Femur (tissue), 1 donor: ENCODE data around the gene RRP9.
A peak's percentile ranks its signal among the peaks of the same experiment; 100 is the strongest.

Source experiments
- DNase-seq: peaks from one replicate; pipeline ENCODE4 v3.0.0-alpha.2; 2017

The RRP9 gene

GRCh38 chr3:51970606-51971300, 29.0 kb upstream of the RRP9 start:
- no peak for DNase-seq

- no peak for DNase-seq
These were observed 28.1 kb upstream of the RRP9 start for GRCh38 chr3:51969841-51970240.

DNA sequence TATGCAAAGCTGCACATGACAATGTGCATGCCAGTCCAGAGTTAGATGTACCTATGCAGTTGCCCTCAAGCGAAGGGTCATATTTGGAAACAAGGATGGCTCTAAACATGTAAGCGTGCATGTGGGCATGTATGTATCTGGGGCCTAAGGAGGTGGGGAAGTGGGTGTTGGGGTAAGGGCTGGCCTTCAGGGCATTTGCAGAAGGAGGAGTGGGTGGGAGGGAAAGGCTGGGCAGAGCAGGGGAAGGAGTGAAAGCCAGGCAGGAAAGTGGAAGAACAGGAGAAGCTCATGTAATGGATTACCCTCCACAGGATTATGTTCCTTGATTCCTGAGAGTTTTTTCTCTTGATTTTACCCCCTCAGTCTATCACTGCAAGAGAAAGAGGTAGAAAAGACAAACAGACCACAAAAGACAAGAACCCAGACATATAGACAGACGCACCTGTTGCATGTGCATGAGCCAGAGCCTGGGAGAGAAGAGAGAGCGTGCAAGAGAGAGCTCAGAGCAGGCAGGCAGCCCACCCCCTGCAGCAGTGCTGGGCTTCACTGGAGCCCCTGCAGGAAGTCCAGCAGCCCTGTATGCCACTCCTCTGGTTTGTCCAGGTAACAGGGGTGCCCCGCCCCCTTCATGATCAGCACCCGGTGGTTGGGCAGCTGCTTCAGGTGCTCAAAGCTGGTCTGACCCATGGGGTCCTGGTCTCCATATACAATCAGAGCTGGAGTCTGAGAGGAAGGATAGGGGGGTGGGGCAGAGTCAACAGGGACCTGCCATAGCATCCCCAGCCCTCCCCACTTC, 27.4 kb upstream of the RRP9 start:
- no peak for DNase-seq

- peak; percentile 58 for DNase-seq
These were observed 26.6 kb upstream of the RRP9 start for GRCh38 chr3:51968170-51968775.

GRCh38 chr3:51967384-51968169, 25.9 kb upstream of the RRP9 start, which contains the start of gene PCBP4:
TSS of gene PCBP4 (minus strand) at chr3:51967454. CDS start at chr3:51961240, 6,214 bp downstream.
- peak; percentile 82 for DNase-seq

DNA sequence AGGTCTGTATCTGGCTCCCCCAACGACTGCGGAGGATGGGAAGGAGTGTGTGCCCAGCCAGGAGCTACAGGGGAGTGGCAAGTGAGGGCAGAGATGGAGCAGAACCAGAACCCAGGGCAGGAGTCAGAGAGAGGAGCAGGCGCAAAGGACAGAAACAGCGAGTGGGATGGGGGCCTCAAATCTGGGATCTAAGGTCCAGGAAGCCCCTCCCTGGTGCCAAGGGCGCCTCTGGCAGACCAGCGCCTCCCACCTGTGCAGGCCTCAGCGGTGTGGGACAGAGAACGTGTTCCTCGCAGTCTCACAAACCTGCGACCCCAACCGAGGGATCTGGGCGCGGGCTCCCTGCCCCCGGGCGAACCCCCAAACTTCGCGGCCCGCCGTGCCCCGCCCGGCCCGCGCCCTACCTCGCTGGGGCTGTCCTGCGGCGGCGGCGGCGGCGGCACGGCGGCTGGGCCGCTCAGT, 25.2 kb upstream of the RRP9 start:
- no peak for DNase-seq

DNA sequence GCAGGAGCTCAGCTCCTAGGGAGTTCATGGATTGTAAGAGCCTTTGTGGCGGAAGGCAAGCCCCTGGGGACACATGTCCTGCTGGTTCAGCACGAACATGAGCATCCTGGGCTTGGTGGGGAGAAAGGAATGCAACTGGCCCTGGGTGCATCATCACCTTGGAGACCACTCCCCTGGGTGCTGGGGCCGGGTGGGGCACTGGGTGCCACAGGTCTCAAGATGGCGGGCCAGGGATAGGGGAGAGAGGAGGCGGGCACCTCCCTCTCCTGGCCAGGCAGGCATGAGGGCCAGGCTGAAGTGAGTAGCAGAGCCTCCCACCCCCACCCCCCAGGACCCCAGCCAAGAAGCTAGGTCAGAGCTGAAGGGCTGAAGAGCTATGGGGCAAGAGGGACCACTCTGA, 24.8 kb upstream of the RRP9 start:
- DNase-seq, result no peak

GRCh38 chr3:51966016-51966415, 24.3 kb upstream of the RRP9 start:
- DNase-seq, result no peak

DNA sequence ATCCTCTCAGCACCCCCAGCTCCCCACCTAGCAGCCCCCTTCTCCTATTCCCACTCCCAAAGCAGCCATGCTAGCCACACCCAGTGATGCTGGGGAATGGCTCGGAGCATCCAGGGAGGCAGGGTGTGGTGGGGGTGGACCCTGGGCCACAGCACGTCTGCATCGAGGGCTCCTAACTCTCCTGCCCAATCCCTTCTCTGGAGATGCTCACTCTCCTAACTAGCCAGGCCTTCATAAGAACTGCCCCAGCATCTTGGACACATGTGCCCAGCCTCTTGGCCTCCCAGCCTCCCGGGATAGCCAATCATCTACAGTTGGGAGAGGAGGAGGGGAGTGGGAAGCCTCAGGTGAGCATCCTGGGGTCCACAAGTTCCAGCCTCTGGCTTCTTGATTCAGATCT, 22.8 kb upstream of the RRP9 start:
- DNase-seq, result no peak

DNA sequence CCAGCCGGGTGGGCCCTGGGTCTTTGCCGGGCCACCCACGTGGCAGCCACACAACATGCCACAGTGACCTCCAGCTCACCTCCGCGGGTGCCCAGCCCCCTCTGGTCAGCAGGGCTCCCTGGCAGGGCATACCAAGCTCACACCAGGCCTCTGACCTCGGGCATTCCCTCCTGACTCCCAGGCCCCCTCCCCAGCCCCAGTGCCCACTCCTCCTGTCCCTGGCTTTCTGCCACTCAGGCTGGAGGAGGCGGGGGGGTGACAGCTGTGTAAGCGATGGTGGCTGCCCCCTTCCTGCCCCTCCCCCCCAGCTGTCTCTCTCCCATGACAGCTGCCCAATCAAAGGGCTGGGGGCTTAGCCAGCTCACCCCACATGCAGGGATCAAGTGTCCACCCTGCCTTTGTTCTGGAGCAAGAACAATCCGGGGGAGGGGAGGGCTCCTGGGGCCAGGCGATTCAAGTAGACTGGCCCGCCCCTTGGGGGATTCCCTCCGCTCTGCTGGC, 22.3 kb upstream of the RRP9 start:
- peak; percentile 81 for DNase-seq

DNA sequence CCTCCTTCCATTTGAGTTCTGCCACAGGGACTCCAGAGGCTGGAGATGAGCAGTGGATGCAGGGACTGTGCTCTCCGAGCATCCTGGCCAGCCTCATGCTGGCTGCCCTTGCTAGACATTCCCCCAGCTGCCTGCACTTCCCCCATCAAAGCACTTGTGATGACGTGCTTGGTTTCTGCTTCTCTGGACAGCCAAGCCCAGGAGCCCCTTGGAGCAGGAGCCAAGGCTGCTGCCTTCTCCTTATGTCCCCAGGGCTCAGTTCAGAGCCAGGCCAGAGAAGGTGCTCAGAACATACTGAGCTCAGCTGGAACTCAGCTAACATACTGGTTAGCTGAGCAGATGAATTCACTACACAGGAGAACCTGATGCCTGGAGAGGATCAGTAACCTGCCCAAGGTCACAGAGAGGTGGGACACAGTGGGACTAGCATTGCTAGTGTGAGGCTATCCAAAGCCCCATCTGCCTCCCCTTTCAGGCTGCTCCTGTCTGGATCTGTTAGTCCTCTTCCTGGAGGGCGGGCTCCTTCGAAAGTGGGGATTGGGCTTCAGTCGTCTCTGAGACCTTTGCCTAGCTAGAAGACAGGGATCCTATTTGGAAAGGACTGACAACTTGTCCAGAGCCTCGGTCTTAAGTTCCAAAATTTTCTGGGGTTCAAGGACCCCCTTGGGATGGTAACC, 21.3 kb upstream of the RRP9 start:
- no peak for DNase-seq

- DNase-seq, result no peak
These were observed 20.2 kb upstream of the RRP9 start for GRCh38 chr3:51961602-51962569.

GRCh38 chr3:51961011-51961410, 19.3 kb upstream of the RRP9 start:
- DNase-seq, result no peak

DNA sequence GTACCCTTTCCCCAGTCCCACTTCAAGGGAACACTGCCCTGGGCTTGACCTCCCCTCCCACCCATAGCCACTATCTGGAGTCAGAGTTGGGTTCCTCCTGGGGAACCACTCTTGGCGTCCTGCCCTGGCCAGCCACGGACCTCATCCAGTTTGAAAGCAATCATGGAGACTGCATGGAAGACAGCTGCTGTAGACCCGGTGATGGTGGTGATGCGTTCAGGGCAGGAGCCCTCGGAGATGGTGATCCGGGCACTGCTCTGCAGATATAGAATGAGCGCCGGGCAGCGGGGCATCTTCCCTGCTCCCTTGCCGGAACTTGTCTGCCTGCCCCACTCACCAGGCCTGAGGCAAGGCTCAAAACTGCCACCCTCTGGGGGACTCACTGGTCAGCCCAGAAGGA, 18.7 kb upstream of the RRP9 start:
- DNase-seq, result no peak

DNA sequence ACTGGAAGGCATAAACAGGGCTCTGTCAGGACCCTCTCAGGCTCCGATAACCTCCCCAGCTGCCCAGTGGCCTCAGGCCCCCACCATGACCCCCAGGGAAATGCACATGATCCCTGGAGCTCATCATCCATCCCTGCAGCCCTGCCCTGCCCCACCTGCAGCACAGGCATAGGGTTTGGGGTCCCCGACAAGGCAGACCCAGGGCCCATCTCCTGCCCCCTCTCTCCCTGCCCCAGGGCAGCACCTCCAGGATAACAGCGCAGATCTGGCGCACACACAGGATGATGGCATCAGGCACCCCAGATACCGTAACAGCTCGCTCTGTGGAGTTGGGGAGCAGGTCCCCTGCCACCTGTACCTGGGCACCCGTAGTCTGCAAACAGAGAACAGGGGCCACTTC, 17.9 kb upstream of the RRP9 start:
- no peak for DNase-seq

- no peak for DNase-seq
These were observed 17.2 kb upstream of the RRP9 start for GRCh38 chr3:51958603-51959521.

DNA sequence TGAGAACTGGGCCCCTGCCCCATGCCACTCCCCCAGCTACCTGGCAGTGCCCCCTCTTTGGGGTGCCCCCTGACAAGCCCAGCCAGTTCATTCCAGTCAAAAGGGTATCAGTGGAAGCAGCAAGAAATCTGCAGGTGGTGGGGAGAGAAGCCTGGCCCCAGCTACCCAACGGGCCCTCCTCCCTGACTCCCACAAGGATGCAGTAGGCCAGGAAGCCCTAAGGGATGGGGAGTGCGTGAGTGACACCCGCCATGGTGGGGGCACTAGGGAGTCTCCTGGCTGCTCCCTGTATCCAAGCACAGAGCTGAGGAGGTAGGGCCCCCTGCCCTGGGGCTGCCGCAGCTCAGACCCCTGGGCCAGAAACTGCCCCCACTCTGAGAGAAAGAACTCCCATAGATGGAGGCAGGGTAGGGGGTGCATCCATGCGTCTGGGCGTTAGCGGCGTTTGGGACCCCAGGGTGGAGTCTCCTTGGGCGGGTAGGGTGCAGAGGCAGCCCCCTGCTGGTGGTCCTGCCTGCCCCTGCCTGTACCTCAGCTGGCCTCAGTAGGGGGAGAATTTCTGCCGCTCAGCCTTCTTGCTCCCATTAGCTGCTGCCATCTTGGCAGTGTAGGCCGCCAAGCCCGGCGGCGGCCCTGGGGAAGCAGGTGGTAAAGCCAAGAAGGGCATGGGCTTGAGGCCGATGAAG, 16.0 kb upstream of the RRP9 start:
- DNase-seq, result no peak

DNA sequence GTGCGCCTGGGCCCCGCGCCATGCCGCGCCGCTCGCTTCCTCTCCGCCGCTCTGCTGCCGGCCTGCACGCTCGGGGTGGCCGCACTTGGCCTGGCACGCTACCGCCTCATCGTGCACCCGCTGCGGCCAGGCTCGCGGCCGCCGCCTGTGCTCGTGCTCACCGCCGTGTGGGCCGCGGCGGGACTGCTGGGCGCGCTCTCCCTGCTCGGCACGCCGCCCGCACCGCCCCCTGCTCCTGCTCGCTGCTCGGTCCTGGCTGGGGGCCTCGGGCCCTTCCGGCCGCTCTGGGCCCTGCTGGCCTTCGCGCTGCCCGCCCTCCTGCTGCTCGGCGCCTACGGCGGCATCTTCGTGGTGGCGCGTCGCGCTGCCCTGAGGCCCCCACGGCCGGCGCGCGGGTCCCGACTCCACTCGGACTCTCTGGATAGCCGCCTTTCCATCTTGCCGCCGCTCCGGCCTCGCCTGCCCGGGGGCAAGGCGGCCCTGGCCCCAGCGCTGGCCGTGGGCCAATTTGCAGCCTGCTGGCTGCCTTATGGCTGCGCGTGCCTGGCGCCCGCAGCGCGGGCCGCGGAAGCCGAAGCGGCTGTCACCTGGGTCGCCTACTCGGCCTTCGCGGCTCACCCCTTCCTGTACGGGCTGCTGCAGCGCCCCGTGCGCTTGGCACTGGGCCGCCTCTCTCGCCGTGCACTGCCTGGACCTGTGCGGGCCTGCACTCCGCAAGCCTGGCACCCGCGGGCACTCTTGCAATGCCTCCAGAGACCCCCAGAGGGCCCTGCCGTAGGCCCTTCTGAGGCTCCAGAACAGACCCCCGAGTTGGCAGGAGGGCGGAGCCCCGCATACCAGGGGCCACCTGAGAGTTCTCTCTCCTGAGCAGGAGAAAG, 14.4 kb upstream of the RRP9 start:
- peak; percentile 61 for DNase-seq
